A673 (cell line): Measurements from ENCODE around the gene EXOC3L1.

Experiments used
- CTCF ChIP-seq: fragments of 300-800, 200-600 bp; sonication (generic); conservative IDR thresholded peaks from 2 replicates; pipeline ENCODE4 v1.5.1; 2017; ENCODE audit warnings: low read depth, mild to moderate bottlenecking, antibody characterized with exemption, low read length, moderate library complexity, mixed read lengths
- EZH2 ChIP-seq: fragments of 200-600 bp; sonication (generic); IDR thresholded peaks from 2 replicates; pipeline ENCODE4 v1.6.1; 2017; ENCODE audit warnings: borderline replicate concordance, low read depth, mild to moderate bottlenecking, mixed read lengths, antibody characterized with exemption, low read length; ENCODE audit not compliant: poor library complexity, severe bottlenecking

GRCh38 chr16:67190041-67190440 is at the start of gene EXOC3L1:
- TF ChIP-seq CTCF, result no peak
- TF ChIP-seq EZH2, result no peak
